IMR-90 (cell line): ENCODE data around the gene EXOC6B. TPM values are rescaled to one million over a fixed set of nuclear protein-coding genes. Genes with fewer than 3 reads are reported as not detected.

Experiments
- ATAC-seq: fragments of 200-7000 bp; cut with Tn5 transposase; 2 replicates; pipeline ENCODE4 v1.9.1; 2020; ENCODE audit warnings: low read depth, mild to moderate bottlenecking, moderate library complexity
- BruUV-seq: library from RNA; stranded (reverse); fragments of 400-500 nt; replicated peaks from 2 replicates; lab custom pipeline; 2021; lab: Mats Ljungman, UMichigan
- CTCF ChIA-PET: fragments of 300-600 bp; formaldehyde crosslinking; extraction: SDS; loops from one replicate; lab custom pipeline; 2021; ENCODE audit warnings: antibody characterized with exemption; lab: Yijun Ruan, JAX
- POLR2A ChIA-PET: fragments of 300-600 bp; sonication (Branson Sonifier 250); formaldehyde crosslinking; loops from one replicate; lab custom pipeline; 2022; ENCODE audit warnings: antibody characterized with exemption; ENCODE audit not compliant: unreplicated experiment; lab: Charles Lee
- DNase-seq: peaks from one replicate; pipeline ENCODE4 v3.0.0; 2013
- H2AFZ ChIP-seq: replicated peaks from 2 replicates; pipeline ENCODE3; 2013; ENCODE audit warnings: low read length, mild to moderate bottlenecking; ENCODE audit not compliant: poor library complexity
- H2AK5ac ChIP-seq: 2 replicates; pipeline ENCODE4 v1.6.1; 2013; ENCODE audit warnings: low read depth, low read length, inconsistent platforms
- H2AK9ac ChIP-seq: replicated peaks from 2 replicates; pipeline ENCODE3; 2013; ENCODE audit warnings: mild to moderate bottlenecking, low read depth, low read length, moderate library complexity; ENCODE audit not compliant: poor library complexity
- H2BK120ac ChIP-seq: 2 replicates; pipeline ENCODE4 v1.6.1; 2013; ENCODE audit warnings: low read depth, low read length, inconsistent platforms
- H2BK15ac ChIP-seq: 3 replicates; pipeline ENCODE4 v1.6.1; 2013; ENCODE audit warnings: low read depth, low read length, inconsistent platforms
- H2BK20ac ChIP-seq: 2 replicates; pipeline ENCODE4 v1.6.1; 2013; ENCODE audit warnings: low read depth, mild to moderate bottlenecking, inconsistent platforms, low read length, moderate library complexity
- H2BK5ac ChIP-seq: 2 replicates; pipeline ENCODE4 v1.6.1; 2013; ENCODE audit warnings: mild to moderate bottlenecking, low read depth, low read length, inconsistent platforms; ENCODE audit not compliant: poor library complexity, severe bottlenecking
- H3K14ac ChIP-seq: replicated peaks from 2 replicates; pipeline ENCODE4 v1.6.1; 2013; ENCODE audit warnings: low read depth, low read length, inconsistent platforms
- H3K18ac ChIP-seq: 2 replicates; pipeline ENCODE4 v1.6.1; 2013; ENCODE audit warnings: low read depth, low read length, control low read depth
- H3K23ac ChIP-seq: 2 replicates; pipeline ENCODE4 v1.6.1; 2013; ENCODE audit warnings: low read depth, low read length, inconsistent platforms
- H3K27ac ChIP-seq: 2 replicates; pipeline ENCODE4 v1.5.1; 2013; ENCODE audit warnings: mild to moderate bottlenecking, control low read depth, low read length; ENCODE audit not compliant: insufficient read depth
- H3K27me3 ChIP-seq: 2 replicates; pipeline ENCODE4 v1.6.1; 2013; ENCODE audit warnings: low read length; ENCODE audit not compliant: control insufficient read depth, insufficient read depth
- H3K36me3 ChIP-seq: 2 replicates; pipeline ENCODE4 v1.6.1; 2013; ENCODE audit warnings: low read length, mixed read lengths; ENCODE audit not compliant: control insufficient read depth, insufficient read depth
- H3K4ac ChIP-seq: 2 replicates; pipeline ENCODE4 v1.6.1; 2013; ENCODE audit warnings: low read depth, low read length, inconsistent platforms
- H3K4me1 ChIP-seq: 2 replicates; pipeline ENCODE4 v1.6.1; 2013; ENCODE audit warnings: low read length, mixed read lengths; ENCODE audit not compliant: control insufficient read depth, insufficient read depth
- H3K4me2 ChIP-seq: 2 replicates; pipeline ENCODE4 v1.6.1; 2013; ENCODE audit warnings: low read depth, mild to moderate bottlenecking, control low read depth, low read length, moderate library complexity
- H3K4me3 ChIP-seq: 2 replicates; pipeline ENCODE4 v1.5.1; 2013; ENCODE audit warnings: low read depth, mild to moderate bottlenecking, control low read depth, low read length, moderate library complexity; ENCODE audit not compliant: insufficient read depth
- H3K56ac ChIP-seq: 2 replicates; pipeline ENCODE4 v1.6.1; 2013; ENCODE audit warnings: low read length, inconsistent platforms; ENCODE audit not compliant: insufficient read depth; ENCODE audit errors: extremely low read depth
- H3K79me1 ChIP-seq, 2 experiments: 2 replicates each; pipeline ENCODE4 v1.6.1; 2013; ENCODE audit warnings: low read length in 2 of 2, inconsistent platforms in 1 of 2, low read depth in 1 of 2
- H3K9ac ChIP-seq: 2 replicates; pipeline ENCODE4 v1.6.1; 2013; ENCODE audit warnings: low read depth, low read length, control low read depth
- H3K9me1 ChIP-seq: 2 replicates; pipeline ENCODE4 v1.6.1; 2013; ENCODE audit warnings: low read length, inconsistent platforms; ENCODE audit not compliant: insufficient read depth
- H3K9me3 ChIP-seq: 2 replicates; pipeline ENCODE4 v1.6.1; 2013; ENCODE audit warnings: low read length; ENCODE audit not compliant: control insufficient read depth, insufficient read depth
- H4K20me1 ChIP-seq: 2 replicates; pipeline ENCODE4 v1.6.1; 2013; ENCODE audit warnings: low read length, inconsistent platforms; ENCODE audit not compliant: insufficient read depth
- H4K5ac ChIP-seq: 2 replicates; pipeline ENCODE4 v1.6.1; 2013; ENCODE audit warnings: mild to moderate bottlenecking, low read depth, low read length, control low read depth
- H4K8ac ChIP-seq, 2 experiments: 2 replicates each; pipeline ENCODE4 v1.6.1; 2013; ENCODE audit warnings: low read depth in 2 of 2, low read length in 2 of 2, control low read depth in 1 of 2, inconsistent platforms in 1 of 2
- H4K91ac ChIP-seq: 2 replicates; pipeline ENCODE4 v1.6.1; 2013; ENCODE audit warnings: low read depth, low read length, inconsistent platforms; ENCODE audit not compliant: insufficient read depth
- CHD1 ChIP-seq: IDR thresholded peaks from 2 replicates; pipeline ENCODE4 v1.6.1; 2012; ENCODE audit warnings: low read depth, low read length, improper control_type of control experiment
- WGBS, 2 experiments: methylation state at CpG; one replicate each; pipeline versions ENCODE4 v1.1.5 to v1.1.7; 2013; ENCODE audit warnings: missing lambda C conversion rate in 2 of 2; ENCODE audit not compliant: insufficient read length in 1 of 2; ENCODE audit errors: extremely low coverage in 2 of 2; 5-methylcytosine and 5-hydroxymethylcytosine counted together
- dilution Hi-C: fragments of 300-500 bp; cut with HindIII; formaldehyde crosslinking; loops from one replicate; pipeline ENCODE4 v1.14.3; 2018; ENCODE audit warnings: low sequenced_read_pairs; ENCODE audit not compliant: unreplicated experiment
- in situ Hi-C: fragments of 300-500 bp; cut with MboI; formaldehyde crosslinking; loops from 3 replicates; pipeline ENCODE4 v1.14.3; 2019; ENCODE audit warnings: low sequenced_read_pairs, inconsistent platforms, mixed read lengths
- intact Hi-C: fragments of 100-400 bp; cut with micrococcal nuclease; formaldehyde crosslinking; loops from 2 replicates; pipeline ENCODE4 v1.10.0; 2022
- polyA plus RNA-seq, 3 experiments: library from polyadenylated mRNA; depleted of rRNA; stranded (reverse); fragments of >200 nt; gene quantifications; 2 replicates each; pipeline ENCODE4 v1.2.3, GENCODE V29; 2012; ENCODE audit warnings: low replicate concordance in 1 of 3
- total RNA-seq: library from RNA; depleted of rRNA; stranded (reverse); fragments of >200 nt; gene quantifications from 2 replicates; pipeline ENCODE4 v1.2.3, GENCODE V29; 2012

EXOC6B gene
- total and polyA plus RNA-seq, 2 of the 4 experiments (the other 2 are of a cell fraction) = 10.2 to 29.4 TPM

GRCh38 chr2:72572501-72572900 lies 253.3 kb downstream of the EXOC6B start:
- Histone ChIP-seq H3K23ac (no peak overlapping the region), H2BK5ac (peak overlapping the region; percentile 87), H3K9me1 (no peaks in the 10 kb centered on the region; the same call in 1 of the 2 replicates), H4K5ac (no peak overlapping the region), H2BK20ac (no peak overlapping the region), H2BK15ac (no peak overlapping the region), H4K20me1 (no peaks in the 10 kb centered on the region), H3K9ac (no peak overlapping the region), H4K91ac (no peak overlapping the region), H3K18ac (no peak overlapping the region), H3K9me3 (no peaks in the 10 kb centered on the region), H2AK9ac (no peak overlapping the region), H2AFZ (no peak overlapping the region), H3K4ac (no peak overlapping the region), H3K79me1 (peaks cover 0 to 4% of the 10 kb centered on the region in 2 experiments; a peak in 1 of 4 replicates), H3K27me3 (no peaks in the 10 kb centered on the region), H3K56ac (no peak overlapping the region), H3K36me3 (no peaks in the 10 kb centered on the region), H4K8ac (no peak overlapping the region), H2BK120ac (no peak overlapping the region), H3K14ac (no peak overlapping the region), H3K27ac (no peak overlapping the region), H2AK5ac (no peak overlapping the region), H3K4me1 (peaks cover 4% of the 10 kb centered on the region; the same call in 1 of the 2 replicates), H3K4me3 (no peak overlapping the region), H3K4me2 (no peak overlapping the region)
- WGBS, 2 experiments = no CpG with 5 or more reads among the region's 2 CpGs
- dilution Hi-C loops (no loop called here), intact Hi-C loops (no loop called here), in situ Hi-C loops (loop anchor here (10.0 kb wide), 1 partner anchor 418 kb away; no protein-coding TSS in a partner anchor)
- DNase-seq = peak; percentile 61
- ATAC-seq = peak; percentile 59
- ChIA-PET CTCF (interaction anchor here (0.7 kb wide), 1 partner anchor 211 kb away, joined by 4 read pairs; no protein-coding TSS in a partner anchor), POLR2A (no interaction called here)
- no TSS peak for BruUV-seq
- TF ChIP-seq CHD1 = no peak
